HepG2 (cell line): Measurements from ENCODE around the gene RPTOR. TPM values are rescaled to one million over a fixed set of nuclear protein-coding genes. Genes with fewer than 3 reads are reported as not detected.

Source experiments
- ELF1 ChIP-seq: sonication (generic); formaldehyde crosslinking; IDR thresholded peaks from 2 replicates; pipeline ENCODE4 v1.4.0; 2020; ENCODE audit warnings: missing genetic modification reagents
- ZMYM4 ChIP-seq: sonication (generic); formaldehyde crosslinking; IDR thresholded peaks from 2 replicates; pipeline ENCODE4 v1.8.1; 2023; ENCODE audit warnings: mild to moderate bottlenecking, missing genetic modification reagents
- ZNF343 ChIP-seq: sonication (generic); formaldehyde crosslinking; IDR thresholded peaks from 2 replicates; pipeline ENCODE4 v1.4.0; 2020; ENCODE audit warnings: mild to moderate bottlenecking, missing genetic modification reagents
- ZNF746 ChIP-seq: sonication (generic); formaldehyde crosslinking; IDR thresholded peaks from 2 replicates; pipeline ENCODE4 v1.8.0; 2022; ENCODE audit warnings: mild to moderate bottlenecking, missing genetic modification reagents
- ZNF768 ChIP-seq: sonication (generic); formaldehyde crosslinking; IDR thresholded peaks from 2 replicates; pipeline ENCODE4 v1.4.0; 2020; ENCODE audit warnings: missing genetic modification reagents
- polyA plus RNA-seq, 8 experiments: library from polyadenylated mRNA; depleted of rRNA in 3 of 8; stranded (reverse) in 7 of 8; unstranded in 1 of 8; fragments of >200 nt; fragmentation: Illumina TruSeq in 4 of 8; extraction: Trizol in 4 of 8; gene quantifications; 2 replicates each; pipeline versions ENCODE4 v1.2.1 to v1.2.3, GENCODE V29; 2011 to 2016; ENCODE audit warnings: low read depth in 4 of 8, missing spikeins in 1 of 8, mixed read lengths in 1 of 8; ENCODE audit not compliant: insufficient read depth in 1 of 8
- total RNA-seq, 5 experiments: library from RNA; depleted of rRNA; stranded (reverse); fragments of >200 nt; fragmentation: Illumina TruSeq; extraction: Trizol; gene quantifications; 2 replicates each; pipeline ENCODE4 v1.2.3, GENCODE V29; 2016; ENCODE audit warnings: low read depth in 1 of 5
- TF ChIP-seq, protein P1 (sequence below): sonication (generic); formaldehyde crosslinking; IDR thresholded peaks from 2 replicates; pipeline ENCODE4 v1.4.0; 2020; ENCODE audit warnings: missing genetic modification reagents
- TF ChIP-seq, protein P2 (sequence below): sonication (generic); formaldehyde crosslinking; IDR thresholded peaks from 2 replicates; pipeline ENCODE4 v1.5.0; 2020; ENCODE audit warnings: mild to moderate bottlenecking, missing genetic modification reagents
- TF ChIP-seq, protein P3 (sequence below): sonication (generic); formaldehyde crosslinking; conservative IDR thresholded peaks from 2 replicates; pipeline ENCODE4 v1.4.0; 2020; ENCODE audit warnings: missing genetic modification reagents
- TF ChIP-seq, protein P4 (sequence below): sonication (generic); formaldehyde crosslinking; IDR thresholded peaks from 2 replicates; pipeline ENCODE4 v1.4.0; 2020; ENCODE audit warnings: missing genetic modification reagents, borderline replicate concordance
- TF ChIP-seq, protein P5 (sequence below): sonication (generic); formaldehyde crosslinking; IDR thresholded peaks from 2 replicates; pipeline ENCODE4 v1.5.1; 2020; ENCODE audit warnings: mild to moderate bottlenecking, missing genetic modification reagents, borderline replicate concordance
- TF ChIP-seq, protein P6 (sequence below): fragments of 450-650 bp; IDR thresholded peaks from 2 replicates; pipeline ENCODE4 v1.6.1; 2017

Gene RPTOR
- total and polyA plus RNA-seq, 2 of the 13 experiments (the other 11 are each of a cell fraction or from before 2014, with no cell fraction given) = 6.6 to 25.3 TPM

DNA sequence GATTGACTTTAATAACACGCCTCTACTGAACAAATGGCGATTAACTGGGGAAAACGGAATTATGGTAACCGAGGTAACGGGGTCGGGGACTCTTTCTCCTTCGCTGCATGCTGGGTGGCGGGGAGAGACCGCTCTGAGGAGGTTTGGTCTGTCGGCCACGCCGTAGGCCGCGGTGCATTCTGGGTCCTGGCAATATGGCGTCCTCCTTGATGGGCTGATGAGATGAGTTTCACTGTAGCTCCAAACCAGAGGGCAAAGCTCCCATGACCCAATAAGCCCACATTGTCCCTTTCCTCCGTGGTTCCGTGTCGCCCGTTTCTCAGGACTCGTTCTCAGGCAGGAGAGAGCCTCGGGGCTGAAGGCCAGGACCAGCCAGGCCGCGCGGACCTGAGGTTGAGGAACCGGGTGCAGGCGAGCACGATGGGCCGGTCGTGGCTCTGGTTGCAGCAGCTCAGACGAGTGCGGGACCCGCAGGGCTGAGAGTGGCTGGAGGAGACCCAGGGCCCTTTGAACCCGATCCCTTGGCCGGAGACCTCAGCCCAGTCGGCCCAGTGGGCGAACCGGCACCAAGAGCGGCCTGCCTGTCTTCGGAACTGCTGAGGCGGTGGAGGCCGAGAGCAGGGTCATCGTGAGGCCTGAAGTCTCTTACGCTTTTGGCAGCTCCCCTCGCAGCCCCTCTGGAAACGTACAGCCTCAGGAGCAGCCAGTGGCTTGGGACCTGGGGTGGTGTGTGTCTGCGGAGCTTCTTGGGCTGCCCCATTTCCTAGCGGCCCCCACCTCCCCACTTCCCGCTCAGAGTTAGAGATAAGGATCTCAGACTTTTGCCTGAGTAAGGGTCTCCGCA lies at the start of gene RPTOR (continued):
- TF ChIP-seq, protein P1, sequence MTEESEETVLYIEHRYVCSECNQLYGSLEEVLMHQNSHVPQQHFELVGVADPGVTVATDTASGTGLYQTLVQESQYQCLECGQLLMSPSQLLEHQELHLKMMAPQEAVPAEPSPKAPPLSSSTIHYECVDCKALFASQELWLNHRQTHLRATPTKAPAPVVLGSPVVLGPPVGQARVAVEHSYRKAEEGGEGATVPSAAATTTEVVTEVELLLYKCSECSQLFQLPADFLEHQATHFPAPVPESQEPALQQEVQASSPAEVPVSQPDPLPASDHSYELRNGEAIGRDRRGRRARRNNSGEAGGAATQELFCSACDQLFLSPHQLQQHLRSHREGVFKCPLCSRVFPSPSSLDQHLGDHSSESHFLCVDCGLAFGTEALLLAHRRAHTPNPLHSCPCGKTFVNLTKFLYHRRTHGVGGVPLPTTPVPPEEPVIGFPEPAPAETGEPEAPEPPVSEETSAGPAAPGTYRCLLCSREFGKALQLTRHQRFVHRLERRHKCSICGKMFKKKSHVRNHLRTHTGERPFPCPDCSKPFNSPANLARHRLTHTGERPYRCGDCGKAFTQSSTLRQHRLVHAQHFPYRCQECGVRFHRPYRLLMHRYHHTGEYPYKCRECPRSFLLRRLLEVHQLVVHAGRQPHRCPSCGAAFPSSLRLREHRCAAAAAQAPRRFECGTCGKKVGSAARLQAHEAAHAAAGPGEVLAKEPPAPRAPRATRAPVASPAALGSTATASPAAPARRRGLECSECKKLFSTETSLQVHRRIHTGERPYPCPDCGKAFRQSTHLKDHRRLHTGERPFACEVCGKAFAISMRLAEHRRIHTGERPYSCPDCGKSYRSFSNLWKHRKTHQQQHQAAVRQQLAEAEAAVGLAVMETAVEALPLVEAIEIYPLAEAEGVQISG (CRISPR knock-in tag) = peak; percentile 95
- TF ChIP-seq, protein P2, sequence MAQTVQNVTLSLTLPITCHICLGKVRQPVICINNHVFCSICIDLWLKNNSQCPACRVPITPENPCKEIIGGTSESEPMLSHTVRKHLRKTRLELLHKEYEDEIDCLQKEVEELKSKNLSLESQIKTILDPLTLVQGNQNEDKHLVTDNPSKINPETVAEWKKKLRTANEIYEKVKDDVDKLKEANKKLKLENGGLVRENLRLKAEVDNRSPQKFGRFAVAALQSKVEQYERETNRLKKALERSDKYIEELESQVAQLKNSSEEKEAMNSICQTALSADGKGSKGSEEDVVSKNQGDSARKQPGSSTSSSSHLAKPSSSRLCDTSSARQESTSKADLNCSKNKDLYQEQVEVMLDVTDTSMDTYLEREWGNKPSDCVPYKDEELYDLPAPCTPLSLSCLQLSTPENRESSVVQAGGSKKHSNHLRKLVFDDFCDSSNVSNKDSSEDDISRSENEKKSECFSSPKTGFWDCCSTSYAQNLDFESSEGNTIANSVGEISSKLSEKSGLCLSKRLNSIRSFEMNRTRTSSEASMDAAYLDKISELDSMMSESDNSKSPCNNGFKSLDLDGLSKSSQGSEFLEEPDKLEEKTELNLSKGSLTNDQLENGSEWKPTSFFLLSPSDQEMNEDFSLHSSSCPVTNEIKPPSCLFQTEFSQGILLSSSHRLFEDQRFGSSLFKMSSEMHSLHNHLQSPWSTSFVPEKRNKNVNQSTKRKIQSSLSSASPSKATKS = peak; percentile 12; the same call in 1 of the 2 replicates
- TF ChIP-seq ELF1 (peak; percentile 68), ZNF768 (CRISPR knock-in tag) (peak; percentile 84), ZMYM4 (CRISPR knock-in tag) (peak; percentile 78), ZNF343 (CRISPR knock-in tag) (peak; percentile 82; the same call in 1 of the 2 replicates), ZNF746 (no peak; the same call in 1 of the 2 replicates)
- TF ChIP-seq, protein P3, sequence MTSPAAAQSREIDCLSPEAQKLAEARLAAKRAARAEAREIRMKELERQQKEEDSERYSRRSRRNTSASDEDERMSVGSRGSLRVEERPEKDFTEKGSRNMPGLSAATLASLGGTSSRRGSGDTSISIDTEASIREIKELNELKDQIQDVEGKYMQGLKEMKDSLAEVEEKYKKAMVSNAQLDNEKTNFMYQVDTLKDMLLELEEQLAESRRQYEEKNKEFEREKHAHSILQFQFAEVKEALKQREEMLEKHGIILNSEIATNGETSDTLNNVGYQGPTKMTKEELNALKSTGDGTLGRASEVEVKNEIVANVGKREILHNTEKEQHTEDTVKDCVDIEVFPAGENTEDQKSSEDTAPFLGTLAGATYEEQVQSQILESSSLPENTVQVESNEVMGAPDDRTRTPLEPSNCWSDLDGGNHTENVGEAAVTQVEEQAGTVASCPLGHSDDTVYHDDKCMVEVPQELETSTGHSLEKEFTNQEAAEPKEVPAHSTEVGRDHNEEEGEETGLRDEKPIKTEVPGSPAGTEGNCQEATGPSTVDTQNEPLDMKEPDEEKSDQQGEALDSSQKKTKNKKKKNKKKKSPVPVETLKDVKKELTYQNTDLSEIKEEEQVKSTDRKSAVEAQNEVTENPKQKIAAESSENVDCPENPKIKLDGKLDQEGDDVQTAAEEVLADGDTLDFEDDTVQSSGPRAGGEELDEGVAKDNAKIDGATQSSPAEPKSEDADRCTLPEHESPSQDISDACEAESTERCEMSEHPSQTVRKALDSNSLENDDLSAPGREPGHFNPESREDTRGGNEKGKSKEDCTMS (CRISPR knock-in tag) = peak; percentile 80; the same call in 1 of the 2 replicates
- TF ChIP-seq, protein P4, sequence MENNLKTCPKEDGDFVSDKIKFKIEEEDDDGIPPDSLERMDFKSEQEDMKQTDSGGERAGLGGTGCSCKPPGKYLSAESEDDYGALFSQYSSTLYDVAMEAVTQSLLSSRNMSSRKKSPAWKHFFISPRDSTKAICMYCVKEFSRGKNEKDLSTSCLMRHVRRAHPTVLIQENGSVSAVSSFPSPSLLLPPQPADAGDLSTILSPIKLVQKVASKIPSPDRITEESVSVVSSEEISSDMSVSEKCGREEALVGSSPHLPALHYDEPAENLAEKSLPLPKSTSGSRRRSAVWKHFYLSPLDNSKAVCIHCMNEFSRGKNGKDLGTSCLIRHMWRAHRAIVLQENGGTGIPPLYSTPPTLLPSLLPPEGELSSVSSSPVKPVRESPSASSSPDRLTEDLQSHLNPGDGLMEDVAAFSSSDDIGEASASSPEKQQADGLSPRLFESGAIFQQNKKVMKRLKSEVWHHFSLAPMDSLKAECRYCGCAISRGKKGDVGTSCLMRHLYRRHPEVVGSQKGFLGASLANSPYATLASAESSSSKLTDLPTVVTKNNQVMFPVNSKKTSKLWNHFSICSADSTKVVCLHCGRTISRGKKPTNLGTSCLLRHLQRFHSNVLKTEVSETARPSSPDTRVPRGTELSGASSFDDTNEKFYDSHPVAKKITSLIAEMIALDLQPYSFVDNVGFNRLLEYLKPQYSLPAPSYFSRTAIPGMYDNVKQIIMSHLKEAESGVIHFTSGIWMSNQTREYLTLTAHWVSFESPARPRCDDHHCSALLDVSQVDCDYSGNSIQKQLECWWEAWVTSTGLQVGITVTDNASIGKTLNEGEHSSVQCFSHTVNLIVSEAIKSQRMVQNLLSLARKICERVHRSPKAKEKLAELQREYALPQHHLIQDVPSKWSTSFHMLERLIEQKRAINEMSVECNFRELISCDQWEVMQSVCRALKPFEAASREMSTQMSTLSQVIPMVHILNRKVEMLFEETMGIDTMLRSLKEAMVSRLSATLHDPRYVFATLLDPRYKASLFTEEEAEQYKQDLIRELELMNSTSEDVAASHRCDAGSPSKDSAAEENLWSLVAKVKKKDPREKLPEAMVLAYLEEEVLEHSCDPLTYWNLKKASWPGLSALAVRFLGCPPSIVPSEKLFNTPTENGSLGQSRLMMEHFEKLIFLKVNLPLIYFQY (CRISPR knock-in tag) = peak; percentile 80; the same call in 1 of the 2 replicates
- TF ChIP-seq, protein P5, sequence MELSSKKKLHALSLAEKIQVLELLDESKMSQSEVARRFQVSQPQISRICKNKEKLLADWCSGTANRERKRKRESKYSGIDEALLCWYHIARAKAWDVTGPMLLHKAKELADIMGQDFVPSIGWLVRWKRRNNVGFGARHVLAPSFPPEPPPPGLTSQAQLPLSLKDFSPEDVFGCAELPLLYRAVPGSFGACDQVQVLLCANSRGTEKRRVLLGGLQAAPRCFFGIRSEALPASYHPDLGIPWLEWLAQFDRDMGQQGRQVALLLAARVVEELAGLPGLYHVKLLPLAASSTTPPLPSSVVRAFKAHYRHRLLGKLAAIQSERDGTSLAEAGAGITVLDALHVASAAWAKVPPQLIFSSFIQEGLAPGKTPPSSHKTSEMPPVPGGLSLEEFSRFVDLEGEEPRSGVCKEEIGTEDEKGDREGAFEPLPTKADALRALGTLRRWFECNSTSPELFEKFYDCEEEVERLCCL (CRISPR knock-in tag) = peak; percentile 96
- TF ChIP-seq, protein P6, sequence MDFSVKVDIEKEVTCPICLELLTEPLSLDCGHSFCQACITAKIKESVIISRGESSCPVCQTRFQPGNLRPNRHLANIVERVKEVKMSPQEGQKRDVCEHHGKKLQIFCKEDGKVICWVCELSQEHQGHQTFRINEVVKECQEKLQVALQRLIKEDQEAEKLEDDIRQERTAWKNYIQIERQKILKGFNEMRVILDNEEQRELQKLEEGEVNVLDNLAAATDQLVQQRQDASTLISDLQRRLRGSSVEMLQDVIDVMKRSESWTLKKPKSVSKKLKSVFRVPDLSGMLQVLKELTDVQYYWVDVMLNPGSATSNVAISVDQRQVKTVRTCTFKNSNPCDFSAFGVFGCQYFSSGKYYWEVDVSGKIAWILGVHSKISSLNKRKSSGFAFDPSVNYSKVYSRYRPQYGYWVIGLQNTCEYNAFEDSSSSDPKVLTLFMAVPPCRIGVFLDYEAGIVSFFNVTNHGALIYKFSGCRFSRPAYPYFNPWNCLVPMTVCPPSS = no peak
